NB4 (cell line): ENCODE measurements around the gene DDX51.

Experiments used
- MAX ChIP-seq: IDR thresholded peaks from 2 replicates; pipeline ENCODE4 v1.6.1; 2011; ENCODE audit warnings: low read depth, low read length
- MYC ChIP-seq: IDR thresholded peaks from 2 replicates; pipeline ENCODE4 v1.6.1; 2011; ENCODE audit warnings: low read depth, low read length
- TF ChIP-seq, protein P1 (sequence below): IDR thresholded peaks from one replicate; pipeline ENCODE4 v1.5.1; 2012; ENCODE audit warnings: low read depth, low read length

- TF ChIP-seq, protein P1, sequence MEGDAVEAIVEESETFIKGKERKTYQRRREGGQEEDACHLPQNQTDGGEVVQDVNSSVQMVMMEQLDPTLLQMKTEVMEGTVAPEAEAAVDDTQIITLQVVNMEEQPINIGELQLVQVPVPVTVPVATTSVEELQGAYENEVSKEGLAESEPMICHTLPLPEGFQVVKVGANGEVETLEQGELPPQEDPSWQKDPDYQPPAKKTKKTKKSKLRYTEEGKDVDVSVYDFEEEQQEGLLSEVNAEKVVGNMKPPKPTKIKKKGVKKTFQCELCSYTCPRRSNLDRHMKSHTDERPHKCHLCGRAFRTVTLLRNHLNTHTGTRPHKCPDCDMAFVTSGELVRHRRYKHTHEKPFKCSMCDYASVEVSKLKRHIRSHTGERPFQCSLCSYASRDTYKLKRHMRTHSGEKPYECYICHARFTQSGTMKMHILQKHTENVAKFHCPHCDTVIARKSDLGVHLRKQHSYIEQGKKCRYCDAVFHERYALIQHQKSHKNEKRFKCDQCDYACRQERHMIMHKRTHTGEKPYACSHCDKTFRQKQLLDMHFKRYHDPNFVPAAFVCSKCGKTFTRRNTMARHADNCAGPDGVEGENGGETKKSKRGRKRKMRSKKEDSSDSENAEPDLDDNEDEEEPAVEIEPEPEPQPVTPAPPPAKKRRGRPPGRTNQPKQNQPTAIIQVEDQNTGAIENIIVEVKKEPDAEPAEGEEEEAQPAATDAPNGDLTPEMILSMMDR = no peak
- TF ChIP-seq MYC = no peak
- TF ChIP-seq MAX = no peak
These were observed 10.2 kb upstream of the DDX51 start for GRCh38 chr12:132154341-132154761.
